HEK293 (cell line): ENCODE measurements around the gene NRG2.

Source experiments
- CTCF ChIA-PET: fragments of 350-600 bp; formaldehyde crosslinking; extraction: SDS; loops from one replicate; lab custom pipeline; 2021; ENCODE audit warnings: antibody characterized with exemption; lab: Yijun Ruan, JAX
- POLR2A ChIA-PET: fragments of 300-600 bp; formaldehyde crosslinking; extraction: SDS; loops from one replicate; lab custom pipeline; 2020; ENCODE audit warnings: antibody characterized with exemption, inconsistent platforms; lab: Yijun Ruan, JAX
- H3K27ac ChIP-seq: fragments of 200-500 bp; sonication (Bioruptor generic); 2 replicates; pipeline ENCODE4 v1.5.1; 2014; ENCODE audit warnings: low read depth, low read length, control low read depth, inconsistent platforms; ENCODE audit errors: extremely low read depth
- H3K36me3 ChIP-seq, 2 experiments: fragments of 200-500 bp in 1 of 2; sonication (Bioruptor generic) in 1 of 2; 1 replicate in 1 of 2; 2 replicates in 1 of 2; pipeline ENCODE4 v1.5.1; 2014 to 2017; ENCODE audit warnings: inconsistent platforms in 2 of 2, low read length in 2 of 2; ENCODE audit not compliant: control insufficient read depth in 2 of 2, insufficient read depth in 1 of 2
- H3K4me1 ChIP-seq: fragments of 200-500 bp; sonication (Bioruptor generic); 2 replicates; pipeline ENCODE4 v1.5.1; 2014; ENCODE audit warnings: mild to moderate bottlenecking, low read length, inconsistent platforms; ENCODE audit not compliant: control insufficient read depth, insufficient read depth
- H3K4me3 ChIP-seq: 2 replicates; pipeline ENCODE4 v1.5.1; 2011; ENCODE audit warnings: low read depth, mild to moderate bottlenecking, control low read depth, low read length, moderate library complexity
- H3K9me3 ChIP-seq: fragments of 200-500 bp; sonication (Bioruptor generic); 2 replicates; pipeline ENCODE4 v1.5.1; 2014; ENCODE audit warnings: low read depth, low read length, inconsistent platforms; ENCODE audit not compliant: control insufficient read depth, insufficient read depth
- GFI1B ChIP-seq: fragments of 450-650 bp; formaldehyde crosslinking; IDR thresholded peaks from 2 replicates; pipeline ENCODE4 v1.5.1; 2016; ENCODE audit warnings: missing biosample characterization, missing genetic modification characterization
- OSR2 ChIP-seq: fragments of 450-650 bp; formaldehyde crosslinking; IDR thresholded peaks from 2 replicates; pipeline ENCODE4 v1.5.1; 2016; ENCODE audit warnings: missing biosample characterization, missing genetic modification characterization
- RBAK ChIP-seq: fragments of 450-650 bp; formaldehyde crosslinking; IDR thresholded peaks from 2 replicates; pipeline ENCODE4 v1.5.1; 2016; ENCODE audit warnings: missing biosample characterization, missing genetic modification characterization
- ZBTB26 ChIP-seq: fragments of 450-650 bp; formaldehyde crosslinking; optimal IDR thresholded peaks from 2 replicates; pipeline ENCODE3; 2016; ENCODE audit warnings: missing biosample characterization, mild to moderate bottlenecking, missing genetic modification characterization
- ZFP69B ChIP-seq: fragments of 450-650 bp; formaldehyde crosslinking; IDR thresholded peaks from 2 replicates; pipeline ENCODE4 v1.5.1; 2016; ENCODE audit warnings: missing biosample characterization, missing genetic modification characterization
- ZNF174 ChIP-seq: fragments of 450-650 bp; formaldehyde crosslinking; IDR thresholded peaks from 2 replicates; pipeline ENCODE4 v1.5.0; 2017; ENCODE audit warnings: missing biosample characterization, mild to moderate bottlenecking, missing genetic modification characterization
- ZNF24 ChIP-seq: fragments of 450-650 bp; formaldehyde crosslinking; IDR thresholded peaks from 2 replicates; pipeline ENCODE4 v1.5.1; 2016; ENCODE audit warnings: missing biosample characterization, missing genetic modification characterization
- ZNF433 ChIP-seq: fragments of 450-650 bp; formaldehyde crosslinking; IDR thresholded peaks from 2 replicates; pipeline ENCODE4 v1.5.1; 2016; ENCODE audit warnings: missing biosample characterization, missing genetic modification characterization, low read depth
- ZNF530 ChIP-seq: fragments of 450-650 bp; formaldehyde crosslinking; IDR thresholded peaks from 2 replicates; pipeline ENCODE4 v1.5.1; 2016; ENCODE audit warnings: low read depth, missing biosample characterization, missing genetic modification characterization
- ZNF558 ChIP-seq: fragments of 450-650 bp; formaldehyde crosslinking; IDR thresholded peaks from 2 replicates; pipeline ENCODE4 v1.5.1; 2016; ENCODE audit warnings: missing biosample characterization, missing genetic modification characterization
- ZNF623 ChIP-seq: fragments of 450-650 bp; formaldehyde crosslinking; IDR thresholded peaks from 2 replicates; pipeline ENCODE4 v1.5.1; 2016; ENCODE audit warnings: missing biosample characterization, missing genetic modification characterization
- ZNF692 ChIP-seq: fragments of 450-650 bp; formaldehyde crosslinking; IDR thresholded peaks from 2 replicates; pipeline ENCODE4 v1.5.1; 2016; ENCODE audit warnings: missing biosample characterization, missing genetic modification characterization
- TF ChIP-seq, protein P1 (sequence below): fragments of 450-650 bp; formaldehyde crosslinking; IDR thresholded peaks from 2 replicates; pipeline ENCODE4 v1.5.1; 2016; ENCODE audit warnings: missing biosample characterization, missing genetic modification characterization, borderline replicate concordance
- TF ChIP-seq, protein P2 (sequence below): fragments of 450-650 bp; formaldehyde crosslinking; IDR thresholded peaks from 2 replicates; pipeline ENCODE4 v1.5.1; 2016; ENCODE audit warnings: missing biosample characterization, missing genetic modification characterization
- TF ChIP-seq, protein P3 (sequence below): fragments of 450-650 bp; formaldehyde crosslinking; IDR thresholded peaks from 2 replicates; pipeline ENCODE4 v1.5.1; 2017; ENCODE audit warnings: missing biosample characterization, missing genetic modification characterization

The NRG2 gene

DNA sequence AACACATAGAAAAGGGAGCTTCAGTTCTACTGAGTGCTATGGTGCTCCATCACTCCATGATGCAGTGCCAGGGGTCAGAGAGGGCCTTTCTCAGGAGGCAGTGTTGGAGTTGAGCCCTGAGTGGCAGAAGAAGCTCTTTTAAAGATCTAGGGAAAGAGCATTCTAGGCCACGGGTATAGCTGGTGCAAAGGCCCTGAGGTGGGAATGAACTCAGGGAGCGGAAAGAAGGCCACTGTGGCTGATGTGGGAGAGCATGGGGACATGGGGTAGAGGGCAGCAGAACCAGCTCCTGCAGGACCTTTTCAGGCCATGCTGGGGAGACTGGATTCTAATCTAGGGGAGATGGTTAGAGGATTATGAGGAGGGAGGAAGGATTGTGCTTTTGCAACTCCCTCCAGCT, 237.6 kb downstream of the NRG2 start:
- ChIA-PET CTCF (interaction anchor here (0.6 to 2.9 kb wide), 3 partner anchors 14 to 163 kb away, joined by 3 to 13 read pairs (median 8); no protein-coding TSS in a partner anchor), POLR2A (no interaction called here)
- no peak overlapping the region for H3K27ac ChIP-seq
- H3K9me3 ChIP-seq, result no peaks in the 10 kb centered on the region
- H3K4me1 ChIP-seq, result no peaks in the 10 kb centered on the region
- no peaks in the 10 kb centered on the region for H3K36me3 ChIP-seq
- TF ChIP-seq ZNF623 (tag by site-specific recombination) (peak; percentile 93), ZNF24 (tag by site-specific recombination) (no peak), OSR2 (tag by site-specific recombination) (no peak), RBAK (tag by site-specific recombination) (no peak), ZNF558 (no peak)
- TF ChIP-seq, protein P1, sequence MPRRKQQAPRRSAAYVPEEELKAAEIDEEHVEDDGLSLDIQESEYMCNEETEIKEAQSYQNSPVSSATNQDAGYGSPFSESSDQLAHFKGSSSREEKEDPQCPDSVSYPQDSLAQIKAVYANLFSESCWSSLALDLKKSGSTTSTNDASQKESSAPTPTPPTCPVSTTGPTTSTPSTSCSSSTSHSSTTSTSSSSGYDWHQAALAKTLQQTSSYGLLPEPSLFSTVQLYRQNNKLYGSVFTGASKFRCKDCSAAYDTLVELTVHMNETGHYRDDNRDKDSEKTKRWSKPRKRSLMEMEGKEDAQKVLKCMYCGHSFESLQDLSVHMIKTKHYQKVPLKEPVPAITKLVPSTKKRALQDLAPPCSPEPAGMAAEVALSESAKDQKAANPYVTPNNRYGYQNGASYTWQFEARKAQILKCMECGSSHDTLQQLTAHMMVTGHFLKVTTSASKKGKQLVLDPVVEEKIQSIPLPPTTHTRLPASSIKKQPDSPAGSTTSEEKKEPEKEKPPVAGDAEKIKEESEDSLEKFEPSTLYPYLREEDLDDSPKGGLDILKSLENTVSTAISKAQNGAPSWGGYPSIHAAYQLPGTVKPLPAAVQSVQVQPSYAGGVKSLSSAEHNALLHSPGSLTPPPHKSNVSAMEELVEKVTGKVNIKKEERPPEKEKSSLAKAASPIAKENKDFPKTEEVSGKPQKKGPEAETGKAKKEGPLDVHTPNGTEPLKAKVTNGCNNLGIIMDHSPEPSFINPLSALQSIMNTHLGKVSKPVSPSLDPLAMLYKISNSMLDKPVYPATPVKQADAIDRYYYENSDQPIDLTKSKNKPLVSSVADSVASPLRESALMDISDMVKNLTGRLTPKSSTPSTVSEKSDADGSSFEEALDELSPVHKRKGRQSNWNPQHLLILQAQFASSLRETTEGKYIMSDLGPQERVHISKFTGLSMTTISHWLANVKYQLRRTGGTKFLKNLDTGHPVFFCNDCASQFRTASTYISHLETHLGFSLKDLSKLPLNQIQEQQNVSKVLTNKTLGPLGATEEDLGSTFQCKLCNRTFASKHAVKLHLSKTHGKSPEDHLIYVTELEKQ (tag by site-specific recombination), result no peak
- TF ChIP-seq, protein P2, sequence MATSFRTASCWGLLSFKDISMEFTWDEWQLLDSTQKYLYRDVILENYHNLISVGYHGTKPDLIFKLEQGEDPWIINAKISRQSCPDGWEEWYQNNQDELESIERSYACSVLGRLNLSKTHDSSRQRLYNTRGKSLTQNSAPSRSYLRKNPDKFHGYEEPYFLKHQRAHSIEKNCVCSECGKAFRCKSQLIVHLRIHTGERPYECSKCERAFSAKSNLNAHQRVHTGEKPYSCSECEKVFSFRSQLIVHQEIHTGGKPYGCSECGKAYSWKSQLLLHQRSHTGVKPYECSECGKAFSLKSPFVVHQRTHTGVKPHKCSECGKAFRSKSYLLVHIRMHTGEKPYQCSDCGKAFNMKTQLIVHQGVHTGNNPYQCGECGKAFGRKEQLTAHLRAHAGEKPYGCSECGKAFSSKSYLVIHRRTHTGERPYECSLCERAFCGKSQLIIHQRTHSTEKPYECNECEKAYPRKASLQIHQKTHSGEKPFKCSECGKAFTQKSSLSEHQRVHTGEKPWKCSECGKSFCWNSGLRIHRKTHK, result no peak
- H3K4me3 ChIP-seq, result no peak overlapping the region

DNA sequence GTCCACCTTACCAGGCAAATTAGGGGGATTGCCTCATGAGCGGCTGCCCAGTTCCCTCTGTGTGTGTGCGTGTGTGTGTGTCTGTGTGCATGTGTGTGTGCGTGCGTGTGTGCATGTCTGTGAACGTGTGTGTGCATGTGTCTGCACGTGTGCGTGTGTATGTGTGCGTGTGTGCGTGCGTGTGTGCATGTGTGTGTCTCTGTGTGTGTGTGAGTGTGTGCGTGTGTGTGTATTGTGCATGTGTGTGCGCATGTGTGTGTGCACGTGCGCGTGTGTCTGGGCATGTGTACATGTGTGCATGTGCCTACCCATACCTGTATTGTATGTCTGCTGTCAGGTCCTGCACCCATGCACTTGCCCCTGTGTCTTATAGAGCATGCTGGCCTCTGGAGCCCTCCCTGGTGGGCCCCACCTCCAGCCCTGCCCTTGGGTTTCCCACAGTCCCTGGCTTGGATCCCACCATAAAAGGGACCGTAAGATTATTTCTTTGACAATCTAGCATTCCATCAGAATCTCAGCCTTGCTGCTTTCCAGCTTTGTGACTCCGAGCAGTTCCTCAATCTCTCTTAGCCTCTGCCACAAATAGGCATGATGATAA, 238.2 kb downstream of the NRG2 start:
- TF ChIP-seq, protein P3, sequence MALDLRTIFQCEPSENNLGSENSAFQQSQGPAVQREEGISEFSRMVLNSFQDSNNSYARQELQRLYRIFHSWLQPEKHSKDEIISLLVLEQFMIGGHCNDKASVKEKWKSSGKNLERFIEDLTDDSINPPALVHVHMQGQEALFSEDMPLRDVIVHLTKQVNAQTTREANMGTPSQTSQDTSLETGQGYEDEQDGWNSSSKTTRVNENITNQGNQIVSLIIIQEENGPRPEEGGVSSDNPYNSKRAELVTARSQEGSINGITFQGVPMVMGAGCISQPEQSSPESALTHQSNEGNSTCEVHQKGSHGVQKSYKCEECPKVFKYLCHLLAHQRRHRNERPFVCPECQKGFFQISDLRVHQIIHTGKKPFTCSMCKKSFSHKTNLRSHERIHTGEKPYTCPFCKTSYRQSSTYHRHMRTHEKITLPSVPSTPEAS, result peak; percentile 99
- TF ChIP-seq ZFP69B (tag by site-specific recombination) (peak; percentile 65), ZNF433 (tag by site-specific recombination) (no peak), ZNF530 (no peak), GFI1B (tag by site-specific recombination) (no peak), ZNF174 (tag by site-specific recombination) (no peak), ZNF692 (tag by site-specific recombination) (peak; percentile 86), ZBTB26 (tag by site-specific recombination) (peak; percentile 21)
- CTCF ChIA-PET, result interaction anchor here (1.6 to 2.9 kb wide), 2 partner anchors 29 to 163 kb away, joined by 3 to 13 read pairs; no protein-coding TSS in a partner anchor
- POLR2A ChIA-PET, result no interaction called here
- Histone ChIP-seq H3K4me1 (no peaks in the 10 kb centered on the region), H3K4me3 (no peak overlapping the region), H3K36me3 (no peaks in the 10 kb centered on the region), H3K27ac (no peak overlapping the region), H3K9me3 (no peaks in the 10 kb centered on the region)
